GM18526 (cell line): ENCODE measurements around the gene KIAA1549.

Experiments used
- POLR2A ChIP-seq: IDR thresholded peaks from 3 replicates; pipeline ENCODE4 v1.6.1; 2011; ENCODE audit not compliant: insufficient read length; ENCODE audit errors: extremely low read depth

KIAA1549 gene

DNA sequence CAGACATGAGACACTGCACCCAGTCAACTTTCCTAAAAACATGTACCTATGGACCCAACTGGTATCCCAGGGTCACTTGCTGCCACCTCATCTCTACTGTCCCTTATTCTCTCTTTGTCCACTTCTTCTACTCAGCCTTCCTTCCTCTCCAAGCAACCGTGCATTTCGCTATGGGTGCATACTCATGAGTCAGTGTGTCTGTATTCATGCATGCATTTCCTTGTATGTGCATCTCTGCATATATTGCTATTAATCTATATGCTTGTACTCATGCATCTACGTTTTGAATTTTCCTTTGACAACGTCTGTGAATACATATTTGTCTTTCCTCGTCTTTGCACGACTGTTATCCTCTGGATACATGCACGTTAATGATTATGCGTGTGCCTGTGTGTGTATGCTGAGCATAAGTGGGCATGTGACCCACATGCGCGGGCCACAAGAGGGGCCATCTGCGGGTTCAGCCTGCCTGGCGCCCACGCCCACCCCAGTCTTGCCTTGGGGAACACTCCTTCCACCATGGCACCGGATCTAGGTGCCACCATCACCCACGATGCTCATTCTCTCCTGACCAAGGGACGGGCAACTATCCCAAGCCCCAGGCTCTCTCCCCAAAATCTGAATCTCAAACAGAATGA lies 23.3 kb downstream of the KIAA1549 start:
- no peak for TF ChIP-seq POLR2A

DNA sequence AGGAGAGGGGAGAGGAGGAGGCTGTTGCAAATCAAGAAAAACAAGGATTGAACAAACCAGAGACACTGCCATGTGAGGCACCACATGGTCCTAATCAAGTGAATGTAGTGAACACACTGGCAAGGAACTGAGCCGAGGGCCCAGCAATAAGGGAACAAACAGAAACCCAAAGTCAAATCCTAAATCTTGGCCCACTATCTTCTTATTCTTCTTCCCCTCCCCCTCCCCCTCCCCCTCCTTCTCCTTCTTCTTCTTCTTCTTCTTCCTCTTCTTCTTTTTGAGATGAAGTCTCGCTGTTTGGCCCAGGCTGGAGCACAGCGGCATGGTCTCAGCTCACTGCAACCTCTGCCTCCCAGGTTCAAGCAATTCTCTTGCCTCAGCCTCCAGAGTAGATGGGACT lies 24.0 kb downstream of the KIAA1549 start:
- TF ChIP-seq POLR2A, result no peak

DNA sequence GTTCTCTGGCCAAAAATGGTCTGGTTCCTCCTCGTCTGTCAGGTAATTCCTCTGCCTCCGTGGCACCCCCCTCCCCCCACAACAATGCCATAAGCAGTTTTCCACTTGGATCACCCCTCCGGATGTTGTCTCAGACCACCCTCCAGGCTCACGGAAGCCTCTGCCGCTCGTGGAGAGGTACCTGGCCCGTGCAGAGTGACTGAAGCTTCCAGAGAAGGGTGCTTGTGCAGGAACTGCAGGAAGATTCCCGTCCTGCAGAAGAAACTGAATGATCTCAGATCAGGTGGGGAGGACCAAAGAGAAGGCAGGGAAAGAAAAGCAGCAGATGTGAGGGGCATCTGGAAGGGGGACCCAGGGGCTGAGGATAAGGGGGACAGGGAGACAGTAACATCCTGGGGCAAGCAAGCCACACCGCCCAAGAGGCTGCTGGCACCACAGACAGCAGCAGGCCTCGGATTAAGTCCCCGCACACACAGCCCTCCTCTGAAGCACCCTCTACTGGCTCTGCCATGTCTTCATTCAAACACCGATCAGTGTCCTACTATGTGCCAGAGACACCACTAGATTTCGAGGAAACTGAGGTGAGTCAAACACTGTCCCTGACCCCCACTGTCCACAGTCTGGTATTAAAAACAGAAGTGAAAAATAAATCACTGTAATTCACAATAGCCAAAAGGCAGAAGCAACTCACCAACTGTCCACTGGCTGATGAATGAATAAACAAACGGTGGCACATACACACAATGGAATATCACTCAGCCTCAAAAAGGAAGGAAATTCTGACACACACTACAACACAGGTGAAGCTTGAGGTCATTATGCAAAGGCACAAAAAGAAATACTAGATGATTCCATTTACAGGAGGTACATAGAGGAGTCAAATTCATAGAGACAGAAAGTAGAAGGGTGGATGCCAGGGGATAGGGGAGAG lies 26.4 kb downstream of the KIAA1549 start:
- TF ChIP-seq POLR2A, result no peak

DNA sequence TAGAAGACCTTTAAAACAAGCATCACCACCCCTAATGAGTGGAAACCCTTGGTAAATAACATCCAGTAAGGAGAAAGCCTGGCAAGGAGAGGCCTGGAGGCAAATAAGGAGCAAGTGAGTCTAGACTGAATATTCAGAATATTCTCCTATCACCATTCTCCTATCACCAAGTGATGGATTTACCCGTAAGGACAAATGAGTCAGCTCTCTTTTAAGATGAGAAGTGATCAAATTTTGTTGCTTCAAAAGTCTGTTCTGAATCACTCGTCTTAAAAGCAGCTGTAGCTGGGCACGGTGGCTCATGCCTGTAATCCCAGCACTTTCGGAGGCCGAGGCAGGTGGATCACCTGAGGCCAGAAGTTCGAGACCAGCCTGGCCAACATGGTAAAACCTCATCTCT lies 28.4 kb downstream of the KIAA1549 start:
- TF ChIP-seq POLR2A, result no peak

DNA sequence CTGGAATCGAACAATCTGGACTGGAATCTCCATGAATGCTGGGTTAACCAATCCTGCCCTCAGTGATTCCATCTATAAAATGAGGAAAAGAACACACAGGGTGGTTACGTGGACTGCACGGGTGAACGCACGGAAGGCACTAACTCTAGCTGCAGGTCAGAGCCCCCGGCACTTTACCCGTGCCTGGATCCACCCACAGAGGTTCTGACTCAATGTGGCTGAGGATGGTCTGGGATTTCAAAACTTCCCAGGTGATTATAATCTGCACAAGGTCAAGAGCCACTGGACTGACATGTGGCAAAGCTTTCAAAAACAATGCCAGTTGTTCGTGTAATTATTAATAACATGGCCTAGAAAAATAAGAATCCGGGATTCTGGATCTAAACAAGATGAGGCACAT lies 29.2 kb downstream of the KIAA1549 start:
- no peak for TF ChIP-seq POLR2A

DNA sequence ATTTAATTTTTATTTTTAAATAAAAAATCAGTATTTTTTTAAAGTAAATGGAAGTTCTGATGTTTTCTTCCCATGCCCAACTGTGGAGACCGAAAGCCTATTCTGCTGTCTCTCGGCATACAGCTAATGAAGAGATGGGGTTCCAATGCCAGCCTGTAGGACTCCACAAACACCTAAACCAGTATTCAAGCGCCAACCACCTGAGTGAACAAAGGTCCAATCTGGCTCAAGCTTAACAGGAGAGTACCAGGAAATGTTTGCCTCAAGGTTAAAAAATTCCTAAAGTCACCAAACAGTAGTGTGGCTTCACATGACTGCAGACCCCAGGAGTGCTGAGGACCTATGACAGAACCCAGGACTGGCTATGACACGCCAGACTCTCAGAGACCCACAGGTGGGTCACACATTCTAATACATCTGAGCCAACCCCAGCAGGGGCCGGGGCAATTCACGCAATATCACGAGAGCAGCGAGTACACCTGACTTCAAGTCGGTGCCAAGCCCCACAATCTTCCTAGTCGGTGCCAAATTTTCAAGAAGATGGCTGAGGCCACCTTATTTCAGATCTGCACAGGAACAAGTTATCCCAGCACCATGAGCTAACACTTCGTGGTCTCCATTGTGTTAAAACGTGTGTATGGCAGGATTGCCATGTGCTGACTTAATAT lies 31.6 kb downstream of the KIAA1549 start:
- TF ChIP-seq POLR2A, result no peak

DNA sequence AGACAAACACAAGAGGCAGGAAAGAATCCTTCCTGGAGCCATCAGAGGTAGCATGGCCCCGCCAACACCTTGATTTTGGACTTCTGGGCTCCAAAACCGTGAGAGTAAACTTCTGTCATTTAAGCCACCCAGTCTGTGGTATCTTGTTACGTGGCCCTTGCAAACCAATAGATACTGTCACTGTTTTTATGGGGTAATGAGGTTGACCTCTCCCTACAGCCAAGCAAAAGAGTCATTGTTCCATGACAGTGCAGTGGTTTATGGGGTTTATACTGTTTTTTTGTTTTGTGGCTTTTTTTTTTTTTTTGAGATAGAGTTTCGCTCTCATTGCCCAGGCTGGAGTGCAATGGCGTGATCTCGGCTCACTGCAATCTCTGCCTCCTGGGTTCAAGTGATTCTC lies 32.8 kb downstream of the KIAA1549 start:
- no peak for TF ChIP-seq POLR2A

DNA sequence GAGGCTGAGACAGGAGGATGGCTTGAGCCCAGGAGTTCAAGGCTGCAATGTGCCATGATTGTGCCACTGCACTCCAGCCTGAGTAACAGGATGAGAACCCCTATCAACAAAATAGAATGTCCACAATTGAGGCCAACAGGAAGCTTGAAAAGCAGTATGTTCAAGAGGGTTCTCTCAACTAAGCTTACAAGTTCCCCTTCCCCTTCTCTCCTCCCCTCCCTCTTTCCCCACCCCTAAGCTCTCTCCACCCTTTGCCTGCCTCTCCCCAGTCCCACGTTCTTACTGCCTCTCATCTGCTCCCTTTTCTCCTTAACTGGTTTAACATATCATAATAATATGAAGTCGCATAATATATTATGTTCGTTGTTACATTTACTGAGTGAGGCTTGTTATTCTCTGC lies 35.4 kb downstream of the KIAA1549 start:
- TF ChIP-seq POLR2A, result no peak

DNA sequence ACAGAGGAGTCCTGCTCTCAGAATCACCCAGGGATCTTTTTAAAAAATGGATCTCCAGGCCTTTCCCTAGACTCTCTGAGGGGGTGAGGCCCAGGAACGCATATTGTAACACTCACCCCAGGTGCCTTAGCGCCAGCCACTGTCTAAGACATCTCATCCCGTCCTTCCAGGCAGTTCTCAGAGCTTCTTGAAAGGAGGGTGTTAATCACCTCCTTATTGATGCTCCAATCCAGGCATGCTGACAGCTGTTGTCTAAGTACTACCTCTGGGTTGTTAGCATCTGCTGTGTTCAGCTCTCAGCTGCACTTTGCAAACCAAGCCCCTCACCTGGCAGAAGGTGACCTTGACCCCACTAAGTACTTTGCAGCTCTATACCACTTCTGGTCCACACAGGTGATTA lies 36.0 kb downstream of the KIAA1549 start:
- TF ChIP-seq POLR2A, result no peak

DNA sequence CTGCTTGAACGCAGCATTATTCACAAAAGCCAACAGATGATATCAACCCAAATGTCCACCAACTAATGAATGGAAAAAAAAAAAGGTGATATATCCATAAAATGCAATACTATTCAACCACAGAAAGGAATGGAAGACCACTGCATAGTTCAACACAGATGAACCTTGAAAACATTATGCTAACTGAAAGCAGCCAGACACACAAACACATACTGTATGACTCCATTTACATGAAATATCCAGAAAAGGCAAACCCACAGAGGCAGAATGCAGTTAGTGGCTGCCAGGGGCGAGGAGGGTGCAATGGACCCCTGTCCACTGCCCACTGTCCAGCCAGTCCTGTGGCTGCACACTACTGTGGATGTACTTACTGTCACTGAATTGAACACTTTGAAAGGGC lies 36.6 kb downstream of the KIAA1549 start:
- TF ChIP-seq POLR2A, result no peak

DNA sequence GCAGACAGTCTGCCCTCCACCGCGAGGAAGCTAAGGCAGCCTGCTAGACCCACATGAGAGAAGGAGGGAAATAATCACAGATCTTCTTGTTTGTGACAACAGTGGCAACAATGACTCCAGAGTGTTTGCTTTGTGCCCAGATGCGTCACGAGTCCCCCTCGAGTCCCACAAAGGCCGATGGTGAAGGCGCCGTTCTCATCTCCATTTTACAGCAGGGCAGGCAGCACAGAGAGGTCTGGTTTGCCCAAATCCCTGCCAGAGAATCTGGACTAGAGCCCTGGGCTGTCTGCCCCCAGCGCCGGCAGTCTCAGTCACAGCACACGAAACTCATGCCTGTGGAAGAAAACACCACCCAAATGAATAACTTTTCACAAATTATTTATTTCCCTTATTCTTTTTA lies 38.1 kb downstream of the KIAA1549 start:
- no peak for TF ChIP-seq POLR2A

DNA sequence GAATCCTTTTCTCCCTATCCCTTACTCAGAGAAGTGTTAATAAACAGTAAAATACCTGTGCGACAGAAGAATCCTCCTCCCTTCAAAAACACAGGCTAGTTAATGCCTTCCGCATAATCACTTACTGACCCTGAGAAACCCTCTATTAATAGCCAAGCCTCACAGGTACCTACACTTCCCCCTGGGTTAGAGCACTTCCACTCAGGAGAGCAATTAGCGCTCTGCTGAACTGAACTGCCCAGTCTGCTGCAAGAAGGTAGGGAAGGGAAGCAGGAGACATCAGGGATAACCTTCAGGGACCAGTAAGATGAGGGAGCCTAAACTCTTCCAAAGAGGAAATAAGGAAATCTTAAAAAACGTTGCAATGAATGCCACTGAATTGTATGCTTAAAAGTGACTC lies 39.6 kb downstream of the KIAA1549 start:
- TF ChIP-seq POLR2A, result no peak

DNA sequence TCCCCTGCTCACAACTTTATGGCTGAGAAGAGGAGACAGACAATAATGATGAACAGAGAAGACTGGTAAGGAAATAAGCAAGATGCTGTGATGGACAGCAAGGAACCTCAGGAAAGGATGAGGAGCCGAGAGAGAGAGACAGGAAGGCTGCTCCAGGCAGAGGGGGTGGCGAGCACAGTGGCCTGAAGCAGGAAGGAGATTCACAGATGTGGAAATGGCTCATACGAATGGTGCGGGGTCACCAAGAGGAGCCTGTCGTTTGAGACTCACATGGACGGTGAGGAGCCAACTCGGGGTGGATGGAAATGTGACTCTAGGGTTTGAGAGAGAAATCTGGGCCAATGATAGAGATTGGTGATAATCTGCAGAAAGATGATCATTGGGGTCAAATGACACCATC lies 43.7 kb downstream of the KIAA1549 start:
- no peak for TF ChIP-seq POLR2A

DNA sequence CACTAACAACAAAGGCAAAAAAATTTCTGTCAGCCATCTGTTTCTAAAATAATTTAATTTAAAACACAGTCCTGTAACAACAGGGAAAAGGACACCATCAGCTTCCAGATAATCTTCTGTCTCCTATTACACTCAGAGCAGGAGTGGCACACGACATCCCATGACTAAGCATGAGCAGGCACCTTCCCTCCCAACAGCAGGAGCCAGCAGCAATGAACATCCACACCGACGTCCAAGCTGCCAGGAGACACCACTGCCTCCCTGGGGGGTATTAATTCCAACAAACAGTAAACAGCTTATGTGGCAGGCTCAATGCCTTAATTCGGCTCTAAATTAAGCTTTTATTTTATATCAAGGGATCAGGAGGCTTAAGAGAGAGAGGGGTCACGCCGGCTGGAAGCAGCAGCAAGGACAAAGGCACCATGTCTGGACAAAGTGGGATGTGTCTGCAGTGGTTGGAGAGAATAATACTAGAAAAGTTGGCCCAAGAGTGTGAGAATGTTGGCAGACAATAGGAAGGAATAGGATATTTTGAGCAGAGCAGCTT lies 45.7 kb downstream of the KIAA1549 start:
- TF ChIP-seq POLR2A, result no peak

DNA sequence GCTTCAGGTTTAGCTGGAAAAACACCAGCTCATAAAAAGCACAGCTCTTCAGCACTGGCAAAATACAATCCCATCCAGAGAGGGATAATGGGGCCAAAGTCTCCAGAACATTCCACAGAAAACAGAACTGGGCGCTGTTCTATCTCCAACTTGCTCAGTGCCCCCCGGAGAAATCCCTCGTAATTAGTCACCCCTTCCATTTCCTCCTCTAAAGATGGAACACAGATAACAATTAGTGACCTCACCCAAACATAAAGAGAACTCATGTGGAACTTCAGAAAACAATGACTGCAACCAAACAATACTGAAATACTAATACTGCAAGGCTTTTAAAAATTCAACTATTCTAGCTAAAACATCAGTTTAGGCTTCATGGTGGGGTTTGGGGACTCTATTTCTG lies 46.3 kb downstream of the KIAA1549 start:
- TF ChIP-seq POLR2A, result no peak

DNA sequence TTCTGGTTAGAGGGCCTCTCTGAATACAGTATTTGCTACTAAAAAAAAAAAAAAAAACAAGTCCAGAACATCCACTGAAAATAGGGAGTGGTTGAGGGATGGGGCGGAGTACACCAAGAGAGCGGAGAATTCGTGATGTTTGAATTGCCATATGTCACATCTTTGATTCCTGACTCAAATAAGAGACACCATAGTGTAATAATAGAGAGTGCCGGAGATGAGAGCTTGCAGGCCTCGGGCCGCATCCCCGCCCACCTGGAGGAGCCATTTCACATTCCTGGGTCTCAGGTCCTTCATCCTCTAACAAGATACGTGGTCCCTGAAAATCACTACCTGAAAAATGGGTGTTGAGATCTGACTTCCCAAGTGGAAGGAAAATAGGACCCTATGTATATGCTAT lies 46.8 kb downstream of the KIAA1549 start:
- no peak for TF ChIP-seq POLR2A
